ENCODE data around the gene C5.

The C5 gene

GRCh38 chr9:120910643-120911042 is 139.4 kb downstream of the C5 start:
- no peak for DNase-seq (ENCODE audit: low read depth)

GRCh38 chr9:120909904-120910303 is 140.2 kb downstream of the C5 start:
- no peak for DNase-seq (ENCODE audit: low read depth)

- no peak for DNase-seq (ENCODE audit: low read depth)
These were observed 144.5 kb downstream of the C5 start for GRCh38 chr9:120905315-120906164.

GRCh38 chr9:120904978-120905301 is 145.1 kb downstream of the C5 start:
- DNase-seq (ENCODE audit: low read depth) = no peak

GRCh38 chr9:120904061-120904977 is 145.8 kb downstream of the C5 start:
- DNase-seq (ENCODE audit: low read depth) = no peak

- DNase-seq (ENCODE audit: low read depth) = no peak
These were observed 147.2 kb downstream of the C5 start for GRCh38 chr9:120902569-120903535.
